ENCODE results near the gene MBP.
A peak's percentile ranks its signal among the peaks of the same experiment; 100 is the strongest.

Gene MBP

DNA sequence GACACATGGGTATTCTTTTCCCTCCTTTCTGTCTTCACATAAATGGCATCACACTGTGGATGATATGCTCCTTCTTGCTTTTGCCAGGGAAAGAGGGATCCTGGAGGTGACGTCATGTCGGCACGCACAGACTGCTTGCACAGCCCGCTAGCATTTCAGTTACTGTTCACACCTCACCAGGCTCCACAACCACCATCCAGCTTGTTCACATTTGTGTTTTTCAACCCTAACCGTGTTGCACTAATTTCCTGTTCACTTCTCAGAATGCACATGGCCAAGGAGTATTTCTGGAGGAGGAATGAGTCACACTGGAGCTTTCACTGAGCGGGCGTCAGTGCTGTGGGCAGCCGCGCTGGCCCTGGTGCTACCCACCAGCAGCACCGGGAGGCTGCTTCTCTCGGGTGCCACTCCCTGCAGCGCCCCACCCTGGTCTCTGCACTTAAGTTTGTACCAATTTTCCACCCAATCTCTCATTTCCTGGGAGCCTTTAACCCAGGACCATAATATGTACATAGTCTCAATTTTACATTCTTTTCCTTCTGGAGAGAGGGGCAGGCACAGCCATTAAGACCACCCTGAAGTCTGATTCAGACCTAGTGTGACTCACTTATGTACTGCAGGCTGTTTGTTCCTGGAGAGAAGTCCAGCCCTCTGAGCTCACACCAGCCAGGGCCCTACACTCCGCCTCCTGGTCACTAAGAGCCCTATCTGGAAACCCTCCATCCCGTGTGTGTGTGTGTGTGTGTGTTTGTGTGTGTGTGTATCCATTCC, 65.1 kb downstream of the MBP start:
- DNase-seq (ENCODE audit: low read depth in 2 of 2, low spot score in 1 of 2) = peak in 1 of 2 donors; percentile 57

GRCh38 chr18:77066689-77067088, 65.9 kb downstream of the MBP start:
- no peak for DNase-seq (ENCODE audit: low read depth in 2 of 2, low spot score in 1 of 2)

GRCh38 chr18:77066101-77066500, 66.5 kb downstream of the MBP start:
- DNase-seq (ENCODE audit: low read depth in 2 of 2, low spot score in 1 of 2) = no peak

DNA sequence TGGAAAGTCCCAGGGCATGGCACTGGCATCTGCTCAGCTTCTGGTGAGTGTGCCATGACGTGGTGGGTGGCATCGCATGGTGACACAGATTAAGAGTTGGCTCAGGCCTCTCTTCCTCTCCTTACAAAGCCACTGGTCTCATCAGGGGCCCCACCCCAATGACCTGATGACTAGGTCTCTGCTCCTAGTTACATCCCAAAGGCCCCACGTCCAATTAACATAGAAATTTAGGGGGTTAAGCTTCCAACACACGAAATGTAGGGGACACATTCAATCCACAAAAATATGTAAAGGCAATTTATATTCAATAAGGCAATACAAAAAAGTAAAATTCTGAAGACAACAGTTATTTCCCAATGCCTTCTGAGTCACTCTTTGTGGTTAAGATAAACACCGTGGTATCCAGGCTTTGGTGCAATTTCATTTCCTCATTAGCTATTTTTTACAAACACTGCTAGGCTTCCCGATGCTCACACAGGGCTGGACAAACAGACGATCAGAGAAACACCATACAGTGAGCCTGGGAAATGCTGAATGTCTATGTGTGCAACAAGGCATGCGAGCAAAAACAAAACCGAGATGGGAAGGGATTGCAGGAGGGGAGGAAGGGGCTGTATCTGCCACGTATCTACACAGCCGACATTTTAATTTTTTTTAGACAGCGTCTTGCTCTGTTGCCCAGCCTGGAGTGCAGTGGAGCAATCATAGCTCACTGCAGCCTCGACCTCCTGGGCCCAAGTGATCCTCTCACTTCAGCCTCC, 67.2 kb downstream of the MBP start:
- no peak for DNase-seq (ENCODE audit: low read depth in 2 of 2, low spot score in 1 of 2)

GRCh38 chr18:77063260-77063659, 69.3 kb downstream of the MBP start:
- peak in 1 of 2 donors; percentile 59 for DNase-seq (ENCODE audit: low read depth in 2 of 2, low spot score in 1 of 2)

DNA sequence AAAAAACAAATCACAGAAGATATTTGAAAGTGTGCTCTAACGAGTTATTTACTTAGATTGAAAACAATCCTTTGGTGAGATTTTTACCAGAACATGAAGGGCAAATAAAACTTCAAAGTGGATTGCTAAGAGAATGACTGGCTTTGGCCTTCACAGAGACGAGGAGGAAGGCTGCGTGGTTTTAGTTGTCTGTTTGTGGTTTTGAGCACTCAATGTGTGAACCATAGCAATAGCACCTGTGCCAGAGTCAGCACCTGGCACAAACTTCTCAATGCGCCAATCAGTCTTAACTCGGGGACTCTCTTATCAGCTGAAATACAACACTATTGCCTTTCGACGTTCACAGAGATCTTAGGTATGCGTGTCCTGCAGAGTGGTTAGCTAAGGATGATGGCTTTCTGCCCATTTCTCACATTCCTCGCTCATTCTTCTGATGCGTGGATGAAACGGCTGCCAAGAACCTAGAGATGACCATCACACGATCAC, 70.0 kb downstream of the MBP start:
- no peak for DNase-seq (ENCODE audit: low read depth in 2 of 2, low spot score in 1 of 2)

DNA sequence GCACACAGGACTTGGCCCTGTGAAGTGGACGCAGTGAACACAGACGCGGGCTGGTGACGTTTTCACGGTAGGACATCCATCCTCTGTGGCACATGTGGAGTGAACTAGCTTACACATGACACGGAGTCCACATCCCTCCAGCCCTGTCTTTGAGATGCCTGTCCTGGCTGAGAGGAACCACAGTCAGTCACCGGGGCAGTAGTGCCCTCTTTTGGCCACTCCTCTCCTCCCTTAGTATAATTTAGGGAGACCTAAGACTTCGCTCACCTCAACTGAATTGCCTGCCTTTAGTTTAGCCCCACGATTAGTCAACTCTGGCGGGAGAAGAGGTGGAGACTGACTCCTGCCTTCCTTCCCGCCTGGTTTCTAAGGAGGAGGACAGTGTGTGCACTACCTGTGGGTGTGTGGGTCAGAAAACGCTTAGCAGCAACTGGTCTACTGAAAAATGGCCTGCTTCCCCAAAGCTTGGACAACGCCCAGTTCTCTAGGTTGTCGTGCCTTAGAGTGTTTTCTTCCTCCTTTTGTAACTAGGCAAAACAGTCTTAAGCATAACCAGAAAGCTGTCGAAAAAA, 70.6 kb downstream of the MBP start:
- DNase-seq (ENCODE audit: low read depth in 2 of 2, low spot score in 1 of 2) = no peak

- DNase-seq (ENCODE audit: low read depth in 2 of 2, low spot score in 1 of 2) = no peak
Observed at GRCh38 chr18:77061281-77061945, 71.2 kb downstream of the MBP start.

DNA sequence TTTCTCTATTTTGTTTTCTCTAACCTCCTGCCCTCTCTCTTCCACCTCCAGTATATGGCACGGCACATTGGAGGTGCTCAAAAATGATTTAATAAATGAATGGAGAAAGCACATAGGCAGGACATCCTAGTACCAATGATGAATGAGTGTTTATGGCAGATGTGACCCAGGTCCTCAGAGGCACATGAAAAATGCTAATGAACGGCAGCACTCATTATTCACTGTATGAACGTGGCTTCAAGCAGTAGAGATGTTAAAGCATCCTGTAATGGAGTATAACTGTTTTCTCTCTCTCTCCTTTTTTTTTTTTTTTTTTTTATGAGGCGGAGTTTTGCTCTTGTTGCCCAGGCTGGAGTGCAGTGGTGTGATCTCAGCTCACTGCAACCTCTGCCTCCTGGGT, 72.4 kb downstream of the MBP start:
- no peak for DNase-seq (ENCODE audit: low read depth in 2 of 2, low spot score in 1 of 2)

- no peak for DNase-seq (ENCODE audit: low read depth in 2 of 2, low spot score in 1 of 2)
Observed at GRCh38 chr18:77059294-77059916, 73.2 kb downstream of the MBP start.

GRCh38 chr18:77058290-77058835, 74.2 kb downstream of the MBP start:
- no peak for DNase-seq (ENCODE audit: low read depth in 2 of 2, low spot score in 1 of 2)

DNA sequence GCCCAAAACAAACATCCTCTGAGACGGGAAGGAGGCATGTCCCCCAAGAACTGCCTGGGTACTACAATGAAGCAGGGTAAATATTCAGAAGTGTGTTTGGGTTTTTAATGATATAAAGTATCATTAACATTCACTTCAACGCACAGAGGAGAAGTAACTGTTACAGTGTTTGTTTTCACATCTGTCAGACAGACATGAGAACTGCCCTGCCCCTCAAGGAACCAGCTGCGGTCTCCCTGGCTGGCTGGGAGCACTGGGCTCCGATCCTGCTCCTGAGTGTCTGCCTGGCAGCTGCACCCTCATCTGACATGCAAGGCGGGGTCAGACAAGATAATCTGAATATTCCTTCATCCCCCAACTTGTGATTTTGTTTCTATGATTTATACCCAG, 75.6 kb downstream of the MBP start:
- no peak for DNase-seq (ENCODE audit: low read depth in 2 of 2, low spot score in 1 of 2)

DNA sequence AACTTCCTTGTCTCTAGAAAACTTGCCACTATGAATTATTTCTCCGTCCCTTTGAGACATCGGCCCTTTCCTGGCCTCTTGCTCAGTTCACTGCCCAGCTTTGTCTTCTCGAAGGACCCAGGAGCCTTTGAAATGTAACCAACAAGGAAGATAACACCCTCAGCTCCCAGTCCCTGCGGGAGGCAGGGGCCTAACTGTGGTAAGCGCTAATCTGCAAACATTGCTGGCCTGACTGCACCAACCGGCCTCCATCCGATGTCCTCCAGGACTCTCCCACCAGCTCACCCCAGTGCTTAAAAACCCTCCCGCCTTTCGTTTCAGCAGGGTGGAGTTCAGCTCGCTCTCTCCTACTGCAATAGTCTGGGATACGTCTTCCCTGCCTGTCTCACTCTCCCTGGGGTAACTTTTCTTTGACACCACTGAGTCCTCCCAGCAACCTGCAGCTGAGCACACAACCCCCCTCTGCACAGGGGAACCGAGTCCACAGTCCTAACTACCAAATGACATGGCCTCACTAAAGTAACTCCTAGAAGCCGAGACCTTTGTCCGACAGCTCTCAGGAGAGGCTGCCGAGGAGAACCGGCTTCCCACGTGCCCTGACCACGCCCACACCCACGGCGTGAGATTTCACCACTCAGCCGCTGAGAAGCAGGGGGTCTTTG, 76.1 kb downstream of the MBP start:
- no peak for DNase-seq (ENCODE audit: low read depth in 2 of 2, low spot score in 1 of 2)

- no peak for DNase-seq (ENCODE audit: low read depth in 2 of 2, low spot score in 1 of 2)
Observed at GRCh38 chr18:77055429-77056300, 76.9 kb downstream of the MBP start.

DNA sequence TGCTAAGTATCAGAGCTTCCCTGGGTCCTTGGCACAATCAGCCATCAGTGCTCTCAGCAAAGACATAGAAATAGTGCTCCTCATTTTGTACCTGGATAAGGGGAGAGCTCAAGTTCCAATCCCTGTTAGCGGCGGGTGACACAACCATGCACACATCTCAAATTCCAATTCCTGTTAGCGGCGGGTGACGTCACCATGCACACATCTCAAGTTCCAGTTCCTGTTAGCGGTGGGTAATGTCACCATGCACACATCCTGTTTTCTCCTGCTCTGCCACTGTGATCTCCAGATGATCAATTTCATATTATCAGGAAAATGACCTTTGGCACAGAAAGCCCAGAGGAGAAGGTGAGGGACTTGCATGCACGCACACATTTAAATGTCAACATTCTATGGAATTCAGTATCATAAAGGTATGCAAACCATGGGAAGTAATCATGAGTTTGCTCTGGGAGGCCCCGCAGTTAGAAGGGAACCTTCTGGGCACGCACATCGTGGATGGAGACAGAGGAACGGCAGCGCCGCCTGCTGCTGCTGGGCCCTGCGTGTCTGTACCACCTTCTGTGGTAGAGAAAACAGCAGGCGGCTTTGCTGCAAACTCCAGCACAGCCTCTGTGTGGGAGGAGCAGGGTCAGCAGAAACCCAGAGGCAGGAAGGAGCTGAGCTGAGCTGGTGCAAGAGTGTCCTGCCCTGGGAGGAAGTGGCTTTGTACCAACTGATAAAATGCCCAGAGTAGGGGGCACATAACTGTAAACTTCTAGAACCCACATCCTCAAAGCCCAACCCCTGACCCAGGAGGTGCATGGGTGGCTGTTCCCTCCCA, 77.8 kb downstream of the MBP start:
- DNase-seq (ENCODE audit: low read depth in 2 of 2, low spot score in 1 of 2) = peak in 1 of 2 donors; percentile 56

- no peak for DNase-seq (ENCODE audit: low read depth in 2 of 2, low spot score in 1 of 2)
Observed at GRCh38 chr18:77054288-77054605, 78.3 kb downstream of the MBP start.

- no peak for DNase-seq (ENCODE audit: low read depth in 2 of 2, low spot score in 1 of 2)
Observed at GRCh38 chr18:77053616-77054287, 78.8 kb downstream of the MBP start.

- no peak for DNase-seq (ENCODE audit: low read depth in 2 of 2, low spot score in 1 of 2)
Observed at GRCh38 chr18:77052983-77053309, 79.6 kb downstream of the MBP start.

Measured in stimulated activated CD8-positive, alpha-beta memory T cell treated with anti-CD3 and anti-CD28 coated beads, Interleukin-4, amount 100 ng/mL, for 4 hours (primary cell).